Left kidney (tissue), 2 donors: ENCODE data around the gene NUBPL. TPM values are rescaled to one million over a fixed set of nuclear protein-coding genes. Genes with fewer than 3 reads are reported as not detected.
A peak's percentile ranks its signal among the peaks of the same experiment; 100 is the strongest.
"Not testable (repeated sequence)": the region's sequence is repeated elsewhere in the genome, so short reads cannot be mapped to it uniquely, and the experiment has no call there.

Experiments
- DNase-seq: peaks from one replicate; pipeline ENCODE4 v3.0.0-alpha.2; 2013
- polyA plus RNA-seq: library from polyadenylated mRNA; unstranded; fragments of 120-200 nt; gene quantifications from one replicate; pipeline ENCODE4 v1.2.1, GENCODE V29; 2013; ENCODE audit not compliant: insufficient read length

The NUBPL gene
- polyA plus RNA-seq, 1 donor: 17.9 TPM

DNA sequence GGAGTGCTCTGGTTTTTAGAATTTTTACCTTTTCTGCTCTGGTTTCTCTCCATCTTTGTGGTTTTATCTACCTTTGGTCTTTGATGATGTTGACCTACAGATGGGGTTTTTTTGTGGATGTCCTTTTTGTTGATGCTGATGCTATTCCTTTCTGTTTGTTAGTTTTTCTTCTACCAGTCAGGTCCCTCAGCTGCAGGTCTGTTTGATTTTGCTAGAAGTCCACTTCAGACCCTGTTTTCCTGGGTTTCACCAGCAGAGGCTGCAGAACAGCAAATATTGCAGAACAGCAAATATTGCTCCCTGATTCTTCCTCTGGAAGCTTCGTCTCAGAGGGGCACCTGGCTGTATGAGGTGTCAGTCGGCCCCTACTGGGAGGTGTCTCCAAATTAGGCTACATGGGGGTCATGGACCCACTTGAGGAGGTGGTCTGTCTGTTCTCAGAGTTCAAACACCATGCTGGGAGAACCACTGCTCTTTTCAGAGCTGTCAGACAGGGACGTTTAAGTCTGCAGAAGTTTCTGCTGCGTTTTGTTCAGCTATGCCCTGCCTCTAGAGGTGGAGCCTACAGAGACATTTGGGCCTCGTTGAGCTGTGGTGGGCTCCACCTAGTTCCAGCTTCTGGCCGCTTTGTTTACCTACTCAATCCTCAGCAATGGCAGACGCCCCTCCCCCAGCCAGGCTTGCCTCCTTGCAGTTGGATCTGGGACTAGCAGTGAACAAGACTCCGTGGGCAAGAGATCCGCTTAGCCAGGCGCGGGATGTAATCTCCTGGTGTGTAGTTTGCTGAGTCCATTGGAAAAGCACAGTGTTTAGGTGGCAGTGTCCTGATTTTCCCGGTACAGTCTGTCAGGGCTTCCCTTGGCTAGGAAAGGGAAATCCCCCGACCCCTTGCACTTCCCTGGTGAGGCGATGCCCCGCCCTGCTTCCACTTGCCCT, 250.8 kb downstream of the NUBPL start:
- not testable (repeated sequence) for DNase-seq

DNA sequence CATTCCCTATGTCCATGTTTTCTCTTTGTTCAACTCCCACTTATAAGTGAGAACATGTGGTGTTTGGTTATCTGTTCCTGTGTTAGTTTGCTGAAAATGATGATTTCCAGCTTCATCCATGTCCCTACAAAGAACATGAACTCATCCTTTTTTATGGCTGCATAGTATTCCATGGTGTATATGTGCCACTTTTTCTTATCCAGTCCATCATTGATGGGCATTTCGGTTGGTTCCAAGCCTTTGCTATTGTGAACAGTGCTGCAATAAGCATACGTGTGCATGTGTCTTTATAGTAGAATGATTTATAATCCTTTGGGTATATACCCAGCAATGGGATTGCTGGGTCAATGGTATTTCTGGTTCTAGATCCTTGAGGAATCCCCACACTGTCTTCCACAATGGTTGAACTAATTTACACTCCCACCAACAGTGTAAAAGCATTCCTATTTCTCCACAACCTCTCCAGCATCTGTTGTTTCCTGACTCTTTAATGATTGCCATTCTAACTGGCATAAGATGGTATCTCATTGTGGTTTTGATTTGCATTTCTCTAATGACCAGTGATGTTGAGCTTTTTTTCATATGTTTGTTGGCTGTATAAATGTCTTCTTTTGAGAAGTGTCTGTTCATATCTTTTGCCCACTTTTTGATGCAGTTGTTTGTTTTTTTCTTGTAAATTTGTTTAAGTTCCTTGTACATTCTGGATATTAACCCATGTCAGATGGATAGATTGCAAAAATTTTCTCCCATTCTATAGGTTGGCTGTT, 252.7 kb downstream of the NUBPL start:
- not testable (repeated sequence) for DNase-seq

DNA sequence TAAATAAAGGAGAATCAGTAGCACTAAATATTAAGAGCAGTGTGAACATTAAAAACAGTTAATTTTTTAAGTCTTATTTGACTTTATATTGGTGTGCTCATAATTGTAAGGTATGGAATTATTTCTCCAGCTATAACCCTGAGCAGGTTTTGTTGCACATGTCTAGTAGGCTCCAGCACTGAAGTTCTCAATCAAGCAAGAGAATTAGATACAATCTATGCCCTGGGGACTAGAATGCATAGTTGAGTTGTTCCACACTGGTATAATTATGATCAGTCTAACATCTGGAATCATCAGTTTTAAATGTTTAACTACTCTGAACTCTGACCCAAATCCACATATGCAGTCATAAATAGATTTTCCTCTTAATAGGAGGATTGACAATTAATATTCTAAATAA, 258.1 kb downstream of the NUBPL start:
- no peak for DNase-seq

DNA sequence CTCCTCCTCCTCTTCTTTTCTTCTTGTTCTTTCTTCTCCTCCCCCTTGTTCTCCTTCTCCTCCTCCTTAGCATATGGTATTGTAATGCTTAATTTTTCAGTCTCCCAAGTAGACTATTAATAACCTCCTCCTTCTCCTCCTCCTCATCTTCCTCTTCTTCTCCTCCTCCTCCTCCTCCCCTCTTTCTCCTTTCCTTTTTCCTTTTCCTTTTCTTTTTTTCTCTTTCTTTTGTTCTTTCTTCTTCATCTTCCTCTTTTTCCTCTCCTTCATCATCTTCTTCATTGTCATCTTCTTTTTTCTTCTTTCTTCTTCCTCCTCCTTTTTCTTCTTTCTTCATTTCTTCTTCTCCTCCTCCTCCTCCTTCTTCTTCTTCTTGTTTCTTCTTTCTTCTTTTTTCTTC, 264.3 kb downstream of the NUBPL start:
- no peak for DNase-seq

DNA sequence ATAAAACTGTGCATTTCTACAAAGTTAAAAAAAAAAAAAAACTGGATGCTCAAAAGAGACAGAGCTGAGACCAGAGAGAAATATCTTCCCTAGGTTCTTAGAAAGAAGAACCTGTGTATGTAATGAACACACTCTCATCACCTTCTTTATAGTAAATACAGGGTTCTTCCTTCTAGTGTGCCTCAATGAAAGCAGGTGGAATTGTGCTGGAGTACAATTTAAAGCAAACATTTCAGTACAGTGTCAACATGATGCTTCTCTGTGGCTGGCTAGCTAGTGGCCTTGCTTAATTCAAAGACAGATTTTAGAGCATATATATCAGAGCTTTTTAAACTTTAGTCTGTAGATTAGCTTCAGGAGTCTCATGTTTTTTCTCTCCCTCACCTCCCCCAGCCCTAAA, 266.1 kb downstream of the NUBPL start:
- no peak for DNase-seq

DNA sequence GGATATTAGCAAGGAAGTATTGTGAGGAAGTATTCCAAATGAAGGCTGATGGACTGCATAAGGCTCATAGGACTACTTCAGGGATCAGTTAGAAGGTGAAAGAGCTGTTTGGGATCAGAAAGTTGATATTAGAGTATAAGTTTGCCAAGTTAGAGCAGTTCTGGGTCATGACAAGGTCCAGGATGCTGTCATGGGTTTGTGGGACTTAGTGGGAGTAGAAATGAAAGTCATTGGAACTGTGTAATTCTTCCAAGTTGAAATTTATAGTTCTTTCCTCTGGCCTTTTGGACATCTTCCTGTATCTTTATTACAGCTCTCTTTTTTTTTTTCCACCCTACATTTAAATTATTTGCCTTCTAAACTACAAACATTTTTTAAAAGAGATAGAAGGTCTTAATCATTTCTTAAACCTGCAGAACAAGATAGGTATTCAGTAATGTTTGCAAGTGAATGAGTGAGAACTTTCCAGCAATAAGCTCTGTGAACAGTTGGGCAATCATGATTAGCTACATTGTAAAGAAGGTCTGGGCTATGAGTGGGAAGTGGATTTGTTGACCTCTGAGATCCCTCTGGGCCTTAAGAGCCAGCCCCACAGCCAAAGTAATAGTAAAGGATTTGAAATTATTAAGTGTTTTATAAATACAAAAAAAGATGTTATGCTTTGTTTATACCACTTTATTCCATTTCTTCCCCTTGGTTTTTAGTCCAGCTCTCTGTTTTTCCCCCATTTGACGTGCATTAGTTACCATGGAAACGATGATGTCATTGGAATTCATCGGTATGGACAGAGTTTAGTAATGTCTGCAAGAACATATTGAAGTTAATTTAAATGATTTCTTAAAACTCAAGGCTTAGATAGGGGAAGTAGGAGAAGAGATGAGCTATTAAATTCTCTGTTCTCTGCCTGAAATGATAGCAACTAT, 268.0 kb downstream of the NUBPL start:
- DNase-seq: peak; percentile 13

DNA sequence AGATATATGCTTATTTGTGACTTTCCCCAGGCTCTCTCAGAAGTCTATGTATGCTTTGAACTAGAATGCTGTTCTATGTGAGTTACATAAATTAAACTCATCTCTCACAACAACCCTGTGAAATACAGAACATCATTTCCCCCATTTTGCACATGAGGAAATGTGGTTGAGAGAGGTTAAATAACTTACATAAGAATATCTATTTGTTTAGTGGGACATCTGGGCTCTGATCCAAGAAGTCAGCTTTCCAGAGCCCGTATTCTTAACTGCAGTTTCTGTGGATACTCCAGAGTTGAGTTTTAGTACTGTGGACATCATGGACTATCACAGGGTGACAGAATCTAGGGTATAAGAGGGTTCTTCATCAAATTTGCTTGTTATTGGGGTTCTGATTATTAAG, 273.4 kb downstream of the NUBPL start:
- no peak for DNase-seq

DNA sequence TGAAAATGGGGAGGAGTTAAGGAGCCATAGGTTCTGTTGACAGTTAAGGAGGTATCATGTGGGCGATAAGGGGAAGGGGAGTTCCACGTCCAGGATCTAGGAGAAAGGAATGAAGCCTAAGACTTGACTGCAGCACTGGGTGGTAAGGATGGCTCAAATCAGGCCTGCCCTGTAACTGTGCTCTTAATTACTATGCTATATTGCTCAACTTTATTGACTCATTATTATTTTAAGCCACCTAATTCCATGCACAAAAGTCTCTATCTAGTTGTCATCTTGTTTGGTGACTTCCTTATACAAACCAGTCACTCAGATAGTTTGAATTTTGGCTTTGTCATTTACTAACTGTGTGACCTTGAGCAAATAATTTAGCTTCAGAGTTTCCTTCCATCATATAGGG, 273.8 kb downstream of the NUBPL start:
- DNase-seq: no peak

DNA sequence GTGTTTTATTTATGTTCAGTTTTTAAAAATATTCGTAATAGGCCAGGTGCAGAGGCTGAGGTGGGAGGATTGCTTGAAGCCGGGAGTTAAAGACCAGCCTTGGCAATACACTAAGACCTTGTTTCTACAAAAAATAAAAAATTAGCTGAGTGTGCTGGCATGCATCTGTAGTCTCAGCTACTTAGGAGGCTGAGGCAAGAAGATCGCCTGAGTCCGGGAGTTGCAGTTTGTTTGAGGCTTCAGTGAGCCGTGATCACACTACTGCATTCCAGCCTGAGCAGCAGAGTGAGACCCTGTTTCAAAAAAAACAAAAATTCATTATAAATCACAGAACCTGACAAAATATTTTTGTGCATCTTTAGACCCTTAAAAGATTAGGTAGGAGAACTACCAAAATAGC, 275.8 kb downstream of the NUBPL start:
- DNase-seq: peak; percentile 30

DNA sequence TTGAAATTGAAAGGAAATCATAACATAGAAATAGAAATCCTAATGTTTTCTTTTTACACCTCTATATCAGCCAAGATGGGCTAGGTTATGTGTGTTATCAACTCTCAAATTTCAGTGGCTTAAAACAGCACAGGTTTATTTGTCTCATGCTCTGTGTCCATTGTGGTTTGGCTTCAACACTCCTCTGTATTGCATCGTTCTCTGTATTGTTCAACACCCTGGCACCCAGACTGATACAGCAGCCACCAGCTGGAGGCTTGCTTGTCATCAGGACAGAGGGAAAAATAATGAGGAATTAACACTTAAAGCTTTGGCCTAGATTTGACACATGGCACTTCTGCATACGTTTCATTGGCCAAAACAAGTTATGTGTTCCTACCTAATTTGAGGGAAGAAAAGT, 281.7 kb downstream of the NUBPL start:
- no peak for DNase-seq

DNA sequence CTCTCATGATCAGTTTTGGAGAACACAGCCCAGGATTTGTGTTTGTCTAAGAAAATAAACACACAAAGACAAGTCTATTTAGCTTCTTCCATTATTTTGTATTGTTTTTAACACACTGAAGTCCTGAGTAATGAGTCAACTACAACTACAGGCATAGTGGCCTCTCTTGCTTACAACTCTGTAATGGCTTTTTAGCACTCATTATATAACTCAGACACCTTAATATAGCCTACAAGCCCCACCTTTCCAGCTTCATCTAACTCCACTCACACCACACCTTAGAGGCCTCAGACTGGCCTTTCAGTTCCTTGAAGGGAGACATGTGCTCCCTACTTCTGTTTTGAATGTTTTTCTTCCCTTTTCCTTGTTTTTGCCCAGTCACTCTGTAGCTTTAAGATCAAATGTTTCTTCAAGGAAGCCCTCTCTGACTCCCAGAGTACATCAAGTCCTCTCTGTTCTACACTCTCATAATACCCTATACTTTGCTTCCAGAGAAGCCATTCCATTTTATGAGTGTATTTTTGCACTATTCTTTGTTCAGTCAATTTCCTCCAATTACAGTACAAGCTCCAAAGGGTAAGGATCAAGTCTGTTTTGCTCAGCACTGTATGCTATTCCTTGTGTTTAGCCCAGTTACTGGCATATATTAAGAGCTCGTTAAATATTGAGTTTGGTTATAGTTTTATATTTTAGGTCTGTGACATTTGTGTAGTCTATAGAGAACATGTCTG, 282.3 kb downstream of the NUBPL start:
- no peak for DNase-seq

DNA sequence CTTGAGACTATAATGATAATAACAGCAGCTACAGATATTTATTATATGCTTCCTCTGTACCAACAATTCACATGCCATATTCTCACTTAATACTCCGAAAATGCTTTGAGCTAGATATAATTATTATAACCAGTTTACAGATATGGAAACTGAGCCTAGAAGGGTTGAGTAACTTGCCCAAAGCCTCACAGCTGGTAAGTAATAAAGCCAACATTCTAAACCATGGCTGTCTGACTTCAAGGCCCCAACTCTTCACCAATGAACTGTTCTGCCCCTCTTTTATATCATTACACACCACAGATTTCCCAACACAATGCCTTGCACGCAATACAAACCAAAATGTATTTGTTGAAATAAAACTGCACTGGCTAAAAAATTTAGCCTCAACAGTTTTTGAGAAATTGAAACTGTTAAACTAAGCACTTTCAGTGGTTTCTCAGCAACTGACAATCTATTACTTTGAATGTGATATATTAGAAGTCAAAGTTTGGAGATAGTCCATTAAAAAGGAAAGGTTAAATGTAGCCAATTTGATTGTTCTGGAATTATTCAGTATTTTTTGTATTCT, 293.4 kb downstream of the NUBPL start:
- no peak for DNase-seq

DNA sequence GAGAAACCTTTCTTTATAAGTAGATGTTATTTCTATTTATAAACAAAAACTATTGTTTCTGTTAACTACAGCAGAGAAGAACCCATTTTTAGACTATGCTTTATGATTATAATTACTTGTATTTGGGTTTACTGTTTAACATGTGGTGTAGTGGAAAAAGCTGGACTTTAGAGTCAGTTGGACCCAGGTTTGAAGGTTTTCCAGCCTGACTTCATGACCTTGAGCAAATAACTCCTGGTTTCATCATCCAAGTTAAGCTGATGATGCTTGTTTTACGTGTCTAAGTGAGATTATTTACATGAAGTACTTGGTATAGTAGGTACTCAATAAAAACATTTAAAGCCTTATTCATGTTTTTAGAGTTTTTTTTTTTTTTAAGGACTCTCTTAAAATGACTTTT, 294.1 kb downstream of the NUBPL start:
- no peak for DNase-seq

DNA sequence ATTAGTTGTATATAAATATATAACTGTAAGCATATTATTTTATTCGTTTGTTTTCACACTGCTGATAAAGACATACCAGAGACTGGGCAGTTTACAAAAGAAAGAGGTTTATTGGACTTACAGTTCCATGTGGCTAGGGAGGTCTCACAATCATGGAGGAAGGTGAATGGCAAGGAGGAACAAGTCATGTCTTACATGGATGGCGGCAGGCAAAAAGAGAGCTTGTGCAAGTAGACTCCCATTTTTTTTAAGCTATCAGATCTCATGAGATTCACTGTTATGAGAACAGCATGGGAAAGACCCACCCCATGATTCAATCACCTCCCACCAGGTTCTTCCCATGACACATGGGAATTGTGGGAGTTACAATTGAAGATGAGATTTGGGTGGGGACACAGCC, 294.8 kb downstream of the NUBPL start:
- not testable (repeated sequence) for DNase-seq

DNA sequence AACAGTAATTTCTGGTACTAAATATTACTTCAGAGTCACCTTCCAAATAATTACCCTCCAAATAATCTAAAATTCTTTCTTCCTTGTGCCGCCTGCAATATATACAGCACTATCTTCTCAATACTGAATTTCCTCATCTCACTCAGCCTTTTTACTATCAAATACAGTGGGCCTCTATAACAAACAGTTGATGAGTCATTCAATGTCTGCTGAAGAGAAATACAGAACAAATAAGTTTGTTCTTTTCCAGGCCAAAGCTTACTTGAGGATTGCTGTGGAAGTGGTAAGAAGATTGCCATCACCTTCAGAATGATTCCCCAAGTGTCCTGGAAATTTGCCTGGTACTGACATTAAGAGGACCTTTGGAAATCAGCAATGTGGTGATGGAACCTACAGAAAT, 297.7 kb downstream of the NUBPL start:
- DNase-seq: no peak

DNA sequence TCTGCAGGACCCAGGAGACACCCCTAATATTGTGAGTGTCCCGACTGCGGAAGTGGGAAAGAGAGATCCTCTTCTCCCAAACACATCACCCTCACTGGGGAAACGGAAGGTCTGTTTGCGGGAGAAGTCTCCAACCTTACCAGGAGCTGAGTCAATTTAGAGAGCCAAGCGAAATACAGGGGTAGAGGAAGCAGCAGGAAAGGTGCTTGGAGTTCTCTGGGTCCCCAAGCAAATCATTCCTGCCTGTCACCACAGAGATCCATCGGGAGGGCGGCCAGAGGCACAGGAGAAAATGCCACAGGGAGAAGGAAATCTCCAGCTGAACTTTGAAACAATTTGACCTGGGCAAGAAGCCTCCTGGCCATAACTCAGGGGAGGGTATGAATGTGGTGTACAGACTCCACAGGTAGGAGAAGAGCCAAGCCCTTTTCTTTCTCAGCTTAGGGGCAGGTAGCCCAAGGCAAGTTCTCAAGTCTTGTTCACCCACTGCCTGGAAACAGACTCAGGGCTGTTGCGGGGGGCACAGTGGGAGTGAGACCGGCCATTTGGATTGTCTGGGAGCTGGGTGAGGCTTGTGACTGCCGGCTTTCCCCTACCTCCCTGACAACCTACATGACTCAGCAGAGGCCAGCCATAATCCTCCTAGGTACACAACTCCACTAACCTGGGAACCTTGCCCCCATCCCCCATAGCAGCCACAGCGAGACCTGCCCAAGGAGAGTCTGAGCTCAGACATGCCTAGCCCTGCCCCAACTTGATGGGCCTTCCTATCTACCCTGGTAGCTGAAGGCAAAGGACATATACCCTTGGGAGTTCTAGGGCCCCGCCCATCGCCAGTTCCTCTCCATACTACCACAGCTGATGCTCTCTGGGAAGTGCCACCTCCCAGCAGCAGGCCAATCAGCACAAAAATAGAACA, 304.0 kb downstream of the NUBPL start:
- no peak for DNase-seq

DNA sequence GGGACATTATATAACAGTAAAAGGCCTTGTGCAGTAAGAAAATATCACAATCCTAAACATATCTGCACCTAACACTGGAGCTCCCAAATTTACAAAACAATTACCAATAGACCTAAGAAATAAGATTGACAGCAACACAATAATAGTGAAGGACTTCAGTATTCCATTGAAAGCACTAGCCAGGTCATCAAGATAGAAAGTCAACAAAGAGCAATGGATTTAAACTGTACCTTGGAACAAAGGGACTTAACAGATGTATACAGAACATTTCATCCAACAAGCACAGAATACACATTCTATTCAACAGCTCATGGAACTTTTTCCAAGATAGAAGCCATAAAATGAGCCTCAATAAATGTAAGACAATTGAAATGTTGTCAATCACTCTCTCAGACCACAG, 306.4 kb downstream of the NUBPL start:
- DNase-seq: no peak

DNA sequence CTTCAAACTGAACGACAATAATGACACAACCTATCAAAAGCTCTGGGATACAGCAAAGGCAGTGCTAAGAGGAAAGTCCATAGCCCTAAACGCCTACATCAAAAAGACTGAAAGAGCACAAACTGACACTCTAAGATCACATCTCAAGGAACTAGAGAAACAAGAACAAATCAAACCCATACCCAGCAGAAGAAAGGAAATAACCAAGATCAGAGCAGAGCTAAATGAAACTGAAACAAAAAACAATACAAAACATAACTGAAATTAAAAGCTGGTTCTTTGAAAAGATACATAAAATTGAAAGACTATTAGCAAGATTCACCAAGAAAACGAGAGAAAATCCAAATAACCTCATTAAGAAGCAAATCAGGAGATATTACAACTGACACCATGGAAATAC, 306.9 kb downstream of the NUBPL start:
- DNase-seq: not testable (repeated sequence)

DNA sequence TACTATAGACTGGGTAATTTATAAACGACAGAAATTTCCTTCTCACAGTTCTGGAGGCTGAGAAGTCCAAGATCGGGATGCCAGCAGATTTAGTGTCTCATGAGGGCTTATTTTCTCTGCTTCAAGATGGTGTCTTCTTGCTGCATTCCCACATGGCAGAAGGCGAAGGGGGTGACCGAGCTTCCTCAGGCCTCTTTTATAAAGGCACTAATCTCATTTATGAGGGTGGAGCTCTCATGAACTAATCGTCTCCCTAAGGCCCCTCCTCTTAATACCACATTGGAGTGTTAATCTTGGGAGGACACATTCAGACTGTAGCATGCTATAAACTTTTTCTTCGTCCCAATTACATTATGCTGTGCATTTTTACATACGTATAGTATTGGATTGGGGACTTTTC, 315.5 kb downstream of the NUBPL start:
- no peak for DNase-seq

DNA sequence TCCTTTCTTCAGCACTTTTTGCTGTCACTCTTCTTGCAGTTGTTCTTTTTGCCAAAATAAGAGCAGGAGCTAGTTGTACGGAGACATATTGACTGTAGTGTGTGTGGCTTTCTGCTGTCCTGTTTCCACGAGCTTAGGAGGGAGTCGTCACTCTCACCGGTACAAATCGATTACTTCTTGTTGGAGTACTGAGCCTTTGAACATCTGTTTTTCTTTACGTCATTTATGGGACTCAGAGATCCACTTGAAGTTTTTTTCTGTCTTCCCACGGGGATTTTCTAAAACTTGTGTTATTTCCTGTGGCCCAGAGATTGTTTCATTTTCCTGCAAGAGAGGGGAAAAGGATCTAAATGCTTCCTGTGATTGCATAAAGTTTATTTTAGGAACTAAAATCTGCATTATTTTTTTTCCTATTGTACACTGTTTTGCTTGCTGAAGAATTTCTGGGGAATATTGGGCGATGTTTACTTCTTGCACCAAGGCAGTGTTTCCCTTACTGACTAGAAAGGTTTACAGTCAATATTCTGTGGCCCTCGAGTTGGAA, 316.1 kb downstream of the NUBPL start:
- no peak for DNase-seq
